Colonic mucosa (tissue), 4 donors: ENCODE measurements around the gene HS3ST6. TPM values are rescaled to one million over a fixed set of nuclear protein-coding genes. Genes with fewer than 3 reads are reported as not detected.
A peak's percentile ranks its signal among the peaks of the same experiment; 100 is the strongest.
"Not testable (repeated sequence)": the region's sequence is repeated elsewhere in the genome, so short reads cannot be mapped to it uniquely, and the experiment has no call there.

Source experiments
- DNase-seq: peaks from one replicate; pipeline ENCODE4 v3.0.0-alpha.2; 2020
- H3K27ac ChIP-seq: fragments of 200-600 bp; one replicate; pipeline ENCODE4 v1.8.0; 2021
- H3K27me3 ChIP-seq: fragments of 200-600 bp; one replicate; pipeline ENCODE4 v1.8.0; 2021
- H3K36me3 ChIP-seq: fragments of 200-600 bp; one replicate; pipeline ENCODE4 v1.8.0; 2021
- H3K4me1 ChIP-seq: fragments of 200-600 bp; one replicate; pipeline ENCODE4 v1.8.0; 2021; ENCODE audit warnings: mild to moderate bottlenecking
- H3K4me3 ChIP-seq: fragments of 200-600 bp; one replicate; pipeline ENCODE4 v1.8.0; 2021
- H3K9ac ChIP-seq, 2 donors: one replicate each; pipeline ENCODE4 v1.7.0; 2013; ENCODE audit warnings: control low read depth in 2 of 2, low read depth in 2 of 2, low read length in 2 of 2
- H3K9me3 ChIP-seq: fragments of 200-600 bp; one replicate; pipeline ENCODE4 v1.8.0; 2021
- CTCF ChIP-seq: fragments of 200-600 bp; IDR thresholded peaks from one replicate; pipeline ENCODE4 v1.8.0; 2022; ENCODE audit warnings: antibody characterized with exemption, mild to moderate bottlenecking
- intact Hi-C: fragments of 100-400 bp; cut with DNase I; formaldehyde crosslinking; loops from one replicate; pipeline ENCODE4 v1.14.1; 2022
- total RNA-seq, 2 donors: library from RNA; stranded (reverse); fragmentation: NEBNext Ultra II Directional in 1 of 2; extraction: Animal tissue kit (Norgen Biotek cat#: 25700) in 1 of 2; gene quantifications; one replicate each; pipeline ENCODE4 v1.2.1, GENCODE V29; 2021
- donor health status: healthy.
- donor health status: DM: no; HTN: no; CAD: no.
- donor health status: DM: no; HTN: no; CAD: no.

HS3ST6 gene
- total RNA-seq, 2 donors from 2014 or later = 0.59 to 0.82 TPM

DNA sequence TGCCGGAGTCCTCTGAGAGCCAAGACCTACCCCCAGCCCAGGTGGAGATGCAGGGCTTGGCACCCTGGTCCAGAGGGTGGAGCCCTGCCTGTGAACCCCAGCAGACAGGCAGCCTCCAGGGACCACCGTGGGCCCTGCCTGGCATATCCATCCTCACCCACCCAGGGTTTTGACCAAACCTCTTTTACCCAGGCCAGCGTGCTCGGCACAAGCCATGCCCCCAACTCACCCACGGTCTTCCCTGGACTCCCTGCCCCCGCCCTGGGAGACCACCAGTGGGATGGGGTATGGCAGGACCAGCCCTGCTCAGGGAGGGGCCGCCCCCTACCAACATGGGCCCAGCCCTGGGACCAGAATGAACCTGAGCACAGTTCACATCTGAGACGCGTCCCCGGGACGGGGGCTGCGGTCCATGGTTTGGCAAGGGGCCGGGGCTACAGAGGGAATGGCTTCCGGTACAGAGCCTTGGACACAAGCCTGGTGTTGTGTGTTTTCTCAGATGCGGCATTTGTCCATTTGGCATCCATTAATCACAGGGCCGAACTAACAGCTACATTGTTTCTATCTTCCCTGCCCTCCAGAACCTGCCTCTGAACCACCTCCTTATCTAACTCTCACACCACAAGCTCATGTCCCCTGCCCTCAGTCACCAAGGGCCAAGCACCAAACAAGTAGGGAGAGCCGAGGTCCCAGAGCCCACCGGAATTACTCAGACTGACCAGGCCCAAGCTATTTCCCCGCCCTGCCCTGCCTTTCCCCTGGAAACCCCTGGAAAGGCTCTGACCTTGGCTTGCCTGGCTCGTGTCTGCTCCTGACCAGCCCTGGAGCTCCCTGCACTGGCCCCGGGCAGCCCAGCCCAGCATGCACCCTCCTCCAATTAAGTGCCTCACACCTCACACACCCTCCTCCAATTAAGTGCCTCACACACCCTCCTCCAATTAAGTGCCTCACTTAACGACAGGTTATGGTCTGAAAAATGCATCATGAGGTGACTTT lies 14.1 kb downstream of the HS3ST6 start:
- intact Hi-C loops = no loop called here
- Histone ChIP-seq H3K4me3 (no peak overlapping the region), H3K4me1 (peaks cover 4% of the 10 kb centered on the region), H3K36me3 (no peaks in the 10 kb centered on the region), H3K27ac (no peak overlapping the region), H3K9ac (no peak overlapping the region), H3K9me3 (no peaks in the 10 kb centered on the region), H3K27me3 (no peaks in the 10 kb centered on the region)
- no peak for DNase-seq
- no peak for TF ChIP-seq CTCF

GRCh38 chr16:1903220-1903574 lies 15.0 kb downstream of the HS3ST6 start:
- DNase-seq = no peak
- no peaks in the 10 kb centered on the region for H3K27me3 ChIP-seq
- intact Hi-C loops = no loop called here

GRCh38 chr16:1902547-1903219 lies 15.5 kb downstream of the HS3ST6 start:
- H3K4me1 ChIP-seq = peaks cover 4% of the 10 kb centered on the region
- intact Hi-C loops = no loop called here
- H3K27ac ChIP-seq = no peak overlapping the region
- no peak overlapping the region for H3K4me3 ChIP-seq
- no peaks in the 10 kb centered on the region for H3K36me3 ChIP-seq
- no peak overlapping the region for H3K9ac ChIP-seq
- TF ChIP-seq CTCF = no peak
- H3K27me3 ChIP-seq = no peaks in the 10 kb centered on the region
- H3K9me3 ChIP-seq = no peaks in the 10 kb centered on the region
- no peak for DNase-seq

More at GRCh38 chr16:1903220-1903574, 15.0 kb downstream of the HS3ST6 start:
- H3K9ac ChIP-seq = no peak overlapping the region
- peaks cover 4% of the 10 kb centered on the region for H3K4me1 ChIP-seq
- TF ChIP-seq CTCF = no peak
- H3K4me3 ChIP-seq = no peak overlapping the region
- H3K36me3 ChIP-seq = no peaks in the 10 kb centered on the region
- no peaks in the 10 kb centered on the region for H3K9me3 ChIP-seq
- no peak overlapping the region for H3K27ac ChIP-seq

- peak overlapping the region in 1 of 2 donors; percentile 61 for H3K9ac ChIP-seq
- no peak for TF ChIP-seq CTCF
- peak overlapping the region; percentile 17 for H3K27ac ChIP-seq
- H3K4me1 ChIP-seq = peaks cover 4% of the 10 kb centered on the region
- DNase-seq = no peak
- intact Hi-C loops = no loop called here
- no peaks in the 10 kb centered on the region for H3K36me3 ChIP-seq
- H3K4me3 ChIP-seq = no peak overlapping the region
- no peaks in the 10 kb centered on the region for H3K9me3 ChIP-seq
- H3K27me3 ChIP-seq = no peaks in the 10 kb centered on the region
These were observed 17.8 kb downstream of the HS3ST6 start for GRCh38 chr16:1900452-1900774.

DNA sequence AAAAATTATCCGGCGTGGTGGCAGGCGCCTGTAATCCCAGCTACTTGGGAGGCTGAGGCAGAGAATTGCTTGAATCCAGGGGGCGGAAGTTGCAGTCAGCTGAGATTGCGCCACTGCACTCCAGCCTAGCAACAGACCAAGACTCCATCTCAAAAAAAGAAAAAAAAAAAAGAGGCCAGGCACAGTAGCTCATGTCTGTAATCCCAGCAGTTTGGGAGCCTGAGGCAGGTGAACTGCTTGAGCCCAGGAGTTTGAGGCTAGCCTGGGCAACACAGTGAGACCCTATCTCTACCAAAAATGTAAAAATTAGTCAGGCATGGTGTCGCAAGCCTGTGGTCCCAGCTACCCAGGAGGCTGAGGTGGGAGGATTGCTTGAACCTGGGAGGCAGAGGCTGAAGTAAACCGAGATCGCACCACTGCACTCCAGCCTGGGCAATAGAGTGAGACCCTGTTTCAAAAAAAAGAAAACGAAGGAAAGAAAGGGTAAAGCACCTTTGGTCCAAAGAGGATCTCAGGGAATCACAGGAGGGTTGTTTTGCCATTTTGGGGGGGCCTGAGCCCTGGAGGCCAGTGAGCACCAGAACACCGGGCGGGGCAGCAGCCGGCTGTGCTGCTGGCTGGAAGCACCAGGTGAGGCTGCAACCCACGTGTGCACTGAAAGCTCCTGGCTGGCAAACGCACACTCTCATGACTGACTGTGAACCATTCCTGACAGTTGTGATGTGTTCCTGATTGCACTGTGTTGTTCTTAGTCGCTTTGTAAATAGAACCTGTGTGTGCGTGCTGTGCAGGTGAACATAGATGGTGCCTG lies 18.4 kb downstream of the HS3ST6 start:
- Histone ChIP-seq H3K36me3 (no peaks in the 10 kb centered on the region), H3K9me3 (no peaks in the 10 kb centered on the region), H3K4me3 (no peak overlapping the region), H3K4me1 (peaks cover 4% of the 10 kb centered on the region), H3K27me3 (no peaks in the 10 kb centered on the region), H3K27ac (peak overlapping the region; percentile 17), H3K9ac (peak overlapping the region in 1 of 2 donors; percentile 61)
- intact Hi-C loops = no loop called here
- DNase-seq = peak; percentile 71
- no peak for TF ChIP-seq CTCF

- H3K27me3 ChIP-seq, H3K27ac ChIP-seq, H3K4me3 ChIP-seq, H3K9me3 ChIP-seq, H3K4me1 ChIP-seq, DNase-seq, H3K9ac ChIP-seq, H3K36me3 ChIP-seq, intact Hi-C loops: not testable (repeated sequence)
These were observed 20.5 kb downstream of the HS3ST6 start for GRCh38 chr16:1897692-1898091.
